Neuronal stem cell (in vitro differentiated cells): ENCODE measurements around the gene TMEM203.

Experiments used
- DNase-seq: peaks from one replicate; pipeline ENCODE4 v3.0.0-alpha.2; 2013; ENCODE audit warnings: low spot score
- H2AFZ ChIP-seq: one replicate; pipeline ENCODE4 v1.6.1; 2013; ENCODE audit warnings: mild to moderate bottlenecking, low read length, inconsistent platforms
- H2AK5ac ChIP-seq: 2 replicates; pipeline ENCODE4 v1.6.1; 2013; ENCODE audit warnings: low read depth, mild to moderate bottlenecking, inconsistent platforms, low read length, moderate library complexity, mixed read lengths
- H2BK120ac ChIP-seq: 2 replicates; pipeline ENCODE4 v1.6.1; 2013; ENCODE audit warnings: low read depth, mild to moderate bottlenecking, inconsistent platforms, low read length, moderate library complexity, mixed read lengths
- H2BK12ac ChIP-seq: one replicate; pipeline ENCODE4 v1.6.1; 2013; ENCODE audit warnings: low read length, inconsistent platforms
- H2BK15ac ChIP-seq: 2 replicates; pipeline ENCODE4 v1.6.1; 2013; ENCODE audit warnings: mild to moderate bottlenecking, low read length, inconsistent platforms, mixed read lengths
- H2BK5ac ChIP-seq: one replicate; pipeline ENCODE4 v1.6.1; 2013; ENCODE audit warnings: inconsistent platforms, mild to moderate bottlenecking, low read length, moderate library complexity
- H3K14ac ChIP-seq: one replicate; pipeline ENCODE4 v1.6.1; 2013; ENCODE audit warnings: low read length, inconsistent platforms
- H3K18ac ChIP-seq: 2 replicates; pipeline ENCODE4 v1.6.1; 2013; ENCODE audit warnings: low read length, inconsistent platforms
- H3K23ac ChIP-seq: 2 replicates; pipeline ENCODE4 v1.6.1; 2013; ENCODE audit warnings: low read depth, mild to moderate bottlenecking, mixed read lengths, low read length, inconsistent platforms; ENCODE audit not compliant: poor library complexity
- H3K27ac ChIP-seq: replicated peaks from 3 replicates; pipeline ENCODE4 v1.5.1; 2013; ENCODE audit warnings: low read length, inconsistent platforms
- H3K27me3 ChIP-seq, 3 experiments: 2 replicates each; pipeline ENCODE4 v1.6.1; 2013; ENCODE audit warnings: low read length in 3 of 3, mild to moderate bottlenecking in 2 of 3, inconsistent platforms in 1 of 3, low read depth in 1 of 3, mixed read lengths in 1 of 3, moderate library complexity in 1 of 3; ENCODE audit not compliant: control insufficient read depth in 3 of 3, insufficient read depth in 3 of 3
- H3K36me3 ChIP-seq, 2 donors: replicated peaks in 1 of 2; 2 replicates each; pipeline ENCODE4 v1.6.1; 2013; ENCODE audit warnings: low read length in 2 of 2; ENCODE audit not compliant: control insufficient read depth in 2 of 2, insufficient read depth in 2 of 2
- H3K4ac ChIP-seq: 2 replicates; pipeline ENCODE4 v1.6.1; 2013; ENCODE audit warnings: inconsistent platforms, mild to moderate bottlenecking, low read length, moderate library complexity
- H3K4me1 ChIP-seq, 2 donors: 1 replicate in 1 of 2; 2 replicates in 1 of 2; pipeline ENCODE4 v1.6.1; 2013; ENCODE audit warnings: low read length in 2 of 2, low read depth in 1 of 2; ENCODE audit not compliant: control insufficient read depth in 2 of 2, insufficient read depth in 1 of 2
- H3K4me2 ChIP-seq: one replicate; pipeline ENCODE4 v1.6.1; 2013; ENCODE audit warnings: mild to moderate bottlenecking, low read length, inconsistent platforms; ENCODE audit not compliant: insufficient read depth, poor library complexity, severe bottlenecking
- H3K4me3 ChIP-seq, 2 donors: 2 replicates each; pipeline ENCODE4 v1.5.1; 2013; ENCODE audit warnings: low read length in 2 of 2, mild to moderate bottlenecking in 2 of 2, inconsistent platforms in 1 of 2, moderate library complexity in 1 of 2
- H3K79me1 ChIP-seq: one replicate; pipeline ENCODE4 v1.6.1; 2013; ENCODE audit warnings: low read depth, mild to moderate bottlenecking, inconsistent platforms, low read length, moderate library complexity
- H3K9ac ChIP-seq: one replicate; pipeline ENCODE4 v1.6.1; 2013; ENCODE audit warnings: mild to moderate bottlenecking, low read depth, low read length, inconsistent platforms; ENCODE audit not compliant: poor library complexity
- H3K9me3 ChIP-seq, 2 donors: replicated peaks in 1 of 2; 2 replicates each; pipeline versions ENCODE3 to v1.6.1; 2013; ENCODE audit warnings: low read length in 2 of 2, mild to moderate bottlenecking in 2 of 2, inconsistent platforms in 1 of 2, low read depth in 1 of 2, mixed read lengths in 1 of 2, moderate library complexity in 1 of 2; ENCODE audit not compliant: control insufficient read depth in 2 of 2, insufficient read depth in 1 of 2
- H4K8ac ChIP-seq: one replicate; pipeline ENCODE4 v1.6.1; 2013; ENCODE audit warnings: low read depth, mild to moderate bottlenecking, inconsistent platforms, low read length, moderate library complexity
- H4K91ac ChIP-seq: one replicate; pipeline ENCODE4 v1.6.1; 2013; ENCODE audit warnings: low read length, low read depth, mild to moderate bottlenecking, inconsistent platforms; ENCODE audit not compliant: poor library complexity
- WGBS, 2 donors: extraction: QIAGEN DNeasy Blood & Tissue Kit; methylation state at CpG; one replicate each; pipeline ENCODE4 v1.1.7; 2013; ENCODE audit warnings: missing lambda C conversion rate in 2 of 2, mixed read lengths in 1 of 2; ENCODE audit not compliant: insufficient read length in 2 of 2, insufficient replicate concordance in 1 of 2; ENCODE audit errors: extremely low coverage in 2 of 2; 5-methylcytosine and 5-hydroxymethylcytosine counted together

TMEM203 gene

DNA sequence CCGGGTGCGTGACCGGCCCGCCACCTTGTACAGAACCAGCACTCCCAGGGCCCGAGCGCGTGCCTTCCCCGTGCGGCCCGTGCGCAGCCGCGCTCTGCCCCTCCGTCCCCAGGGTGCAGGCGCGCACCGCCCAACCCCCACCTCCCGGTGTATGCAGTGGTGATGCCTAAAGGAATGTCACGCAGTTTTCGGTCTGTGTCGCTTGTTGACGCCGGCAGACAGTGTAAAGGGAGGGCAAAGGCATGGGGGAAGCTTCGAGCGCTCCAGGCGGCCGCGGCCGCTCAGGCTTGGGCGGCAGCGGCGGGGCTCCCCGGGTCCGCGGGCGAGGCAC lies 36.9 kb downstream of the TMEM203 start:
- H4K91ac ChIP-seq = no peak overlapping the region
- H2AK5ac ChIP-seq = no peak overlapping the region
- no peak overlapping the region for H3K27ac ChIP-seq
- no peak for DNase-seq
- H3K9ac ChIP-seq = peak overlapping the region; percentile 92
- H2BK15ac ChIP-seq = peak overlapping the region; percentile 75
- H3K4ac ChIP-seq = no peak overlapping the region
- H4K8ac ChIP-seq = no peak overlapping the region
- peaks cover 7 to 22% of the 10 kb centered on the region in 2 donors for H3K4me1 ChIP-seq
- H2BK12ac ChIP-seq = no peak overlapping the region
- no peak overlapping the region for H2BK120ac ChIP-seq
- WGBS, 2 donors = no CpG with 5 or more reads among the region's 36 CpGs
- H3K18ac ChIP-seq = peak overlapping the region; percentile 70
- peak overlapping the region; percentile 65 for H3K23ac ChIP-seq
- peak overlapping the region; percentile 91 for H2AFZ ChIP-seq
- peak overlapping the region; percentile 51 to 80 for H3K4me3 ChIP-seq
- H3K27me3 ChIP-seq = peaks cover 22 to 91% (median 80%) of the 10 kb centered on the region in 3 experiments
- no peaks in the 10 kb centered on the region for H3K36me3 ChIP-seq
- H2BK5ac ChIP-seq = no peak overlapping the region
- H3K4me2 ChIP-seq = peak overlapping the region; percentile 89
- H3K14ac ChIP-seq = peak overlapping the region; percentile 71
- peaks cover 2% of the 10 kb centered on the region for H3K79me1 ChIP-seq
- H3K9me3 ChIP-seq = peaks cover 0 to 2% of the 10 kb centered on the region in 2 donors

GRCh38 chr9:137167747-137168572 lies 37.5 kb downstream of the TMEM203 start:
- Histone ChIP-seq H3K23ac (peak overlapping the region; percentile 65), H3K27ac (no peak overlapping the region), H2AFZ (peak overlapping the region; percentile 68), H3K79me1 (peaks cover 2% of the 10 kb centered on the region), H3K9ac (peak overlapping the region; percentile 60), H3K4me1 (peaks cover 9 to 22% of the 10 kb centered on the region in 2 donors), H4K8ac (no peak overlapping the region), H3K9me3 (peaks cover 0 to 3% of the 10 kb centered on the region in 2 donors), H2BK120ac (no peak overlapping the region), H2BK5ac (no peak overlapping the region), H2AK5ac (peak overlapping the region; percentile 97), H3K4me2 (peak overlapping the region; percentile 66), H3K18ac (peak overlapping the region; percentile 83), H3K14ac (no peak overlapping the region), H3K27me3 (peaks cover 27 to 92% (median 86%) of the 10 kb centered on the region in 3 experiments), H4K91ac (no peak overlapping the region), H3K36me3 (no peaks in the 10 kb centered on the region), H3K4me3 (peak overlapping the region; percentile 16 to 51), H2BK15ac (no peak overlapping the region), H2BK12ac (peak overlapping the region; percentile 58), H3K4ac (no peak overlapping the region)
- peak; percentile 60 for DNase-seq
- no CpG with 5 or more reads among the region's 57 CpGs for WGBS, 2 donors

- no peak overlapping the region for H3K14ac ChIP-seq
- peaks cover 0 to 3% of the 10 kb centered on the region in 2 donors for H3K9me3 ChIP-seq
- no peaks in the 10 kb centered on the region for H3K36me3 ChIP-seq
- H2BK12ac ChIP-seq = no peak overlapping the region
- H3K79me1 ChIP-seq = peaks cover 2% of the 10 kb centered on the region
- no peak overlapping the region for H4K8ac ChIP-seq
- peaks cover 9 to 22% of the 10 kb centered on the region in 2 donors for H3K4me1 ChIP-seq
- H2BK5ac ChIP-seq = peak overlapping the region; percentile 39
- no peak overlapping the region for H3K4me3 ChIP-seq
- H2AK5ac ChIP-seq = peak overlapping the region; percentile 97
- H3K4me2 ChIP-seq = peak overlapping the region; percentile 66
- no peak overlapping the region for H4K91ac ChIP-seq
- no peak overlapping the region for H3K4ac ChIP-seq
- peak overlapping the region; percentile 60 for H3K9ac ChIP-seq
- no peak overlapping the region for H2BK15ac ChIP-seq
- H2BK120ac ChIP-seq = no peak overlapping the region
- H3K18ac ChIP-seq = peak overlapping the region; percentile 83
- no CpG with 5 or more reads among the region's 44 CpGs for WGBS, 2 donors
- H3K27ac ChIP-seq = no peak overlapping the region
- peaks cover 32 to 97% (median 93%) of the 10 kb centered on the region in 3 experiments for H3K27me3 ChIP-seq
- H3K23ac ChIP-seq = no peak overlapping the region
- H2AFZ ChIP-seq = peak overlapping the region; percentile 68
- no peak for DNase-seq
Observed at GRCh38 chr9:137167277-137167746, 38.1 kb downstream of the TMEM203 start.
